ENCODE results near the gene TTLL1.
"Not testable (repeated sequence)": the region's sequence is repeated elsewhere in the genome, so short reads cannot be mapped to it uniquely, and the experiment has no call there.

TTLL1 gene

GRCh38 chr22:43110444-43110926 lies 21.3 kb upstream of the TTLL1 start, which contains the start of gene BIK:
Gene BIK (plus strand): TSS chr22:43110750. CDS start chr22:43124023, 13,273 bp downstream.
- peak; percentile 12 for DNase-seq (ENCODE audit: low read depth)

- DNase-seq (ENCODE audit: low read depth) = no peak
Measured at GRCh38 chr22:43109921-43110443, 20.8 kb upstream of the TTLL1 start.

- DNase-seq (ENCODE audit: low read depth) = no peak
Measured at GRCh38 chr22:43109511-43109910, 20.3 kb upstream of the TTLL1 start.

- DNase-seq (ENCODE audit: low read depth) = no peak
Measured at GRCh38 chr22:43106302-43106701, 17.1 kb upstream of the TTLL1 start.

GRCh38 chr22:43104950-43105349 lies 15.8 kb upstream of the TTLL1 start:
- DNase-seq (ENCODE audit: low read depth) = not testable (repeated sequence)

- not testable (repeated sequence) for DNase-seq (ENCODE audit: low read depth)
Measured at GRCh38 chr22:43104056-43104625, 14.9 kb upstream of the TTLL1 start.

- no peak for DNase-seq (ENCODE audit: low read depth)
Measured at GRCh38 chr22:43101306-43101705, 12.1 kb upstream of the TTLL1 start.

- no peak for DNase-seq (ENCODE audit: low read depth)
Measured at GRCh38 chr22:43100225-43100624, 11.0 kb upstream of the TTLL1 start.

GRCh38 chr22:43099095-43099494 lies 9.9 kb upstream of the TTLL1 start:
- DNase-seq (ENCODE audit: low read depth) = no peak

- DNase-seq (ENCODE audit: low read depth) = no peak
Measured at GRCh38 chr22:43098356-43098755, 9.2 kb upstream of the TTLL1 start.

- DNase-seq (ENCODE audit: low read depth) = no peak
Measured at GRCh38 chr22:43096420-43096819, 7.2 kb upstream of the TTLL1 start.

- no peak for DNase-seq (ENCODE audit: low read depth)
Measured at GRCh38 chr22:43094551-43094950, 5.4 kb upstream of the TTLL1 start.

GRCh38 chr22:43094085-43094484 lies 4.9 kb upstream of the TTLL1 start:
- DNase-seq (ENCODE audit: low read depth) = no peak

GRCh38 chr22:43092085-43092484 lies 2.9 kb upstream of the TTLL1 start:
- DNase-seq (ENCODE audit: low read depth) = no peak

- peak; percentile 48 for DNase-seq (ENCODE audit: low read depth)
Measured at GRCh38 chr22:43090130-43090789, 1.1 kb upstream of the TTLL1 start.

- DNase-seq (ENCODE audit: low read depth) = no peak
Measured at GRCh38 chr22:43088627-43088983, 586 bp downstream of the TTLL1 start.

GRCh38 chr22:43085658-43086606 lies 3.3 kb downstream of the TTLL1 start:
- no peak for DNase-seq (ENCODE audit: low read depth)

- DNase-seq (ENCODE audit: low read depth) = no peak
Measured at GRCh38 chr22:43081968-43082367, 7.2 kb downstream of the TTLL1 start.

- no peak for DNase-seq (ENCODE audit: low read depth)
Measured at GRCh38 chr22:43080616-43081015, 8.6 kb downstream of the TTLL1 start.

GRCh38 chr22:43079742-43080141 lies 9.4 kb downstream of the TTLL1 start:
- DNase-seq (ENCODE audit: low read depth) = no peak

- DNase-seq (ENCODE audit: low read depth) = no peak
Measured at GRCh38 chr22:43078522-43078921, 10.7 kb downstream of the TTLL1 start.

GRCh38 chr22:43077121-43077877 lies 11.9 kb downstream of the TTLL1 start:
- no peak for DNase-seq (ENCODE audit: low read depth)

All from activated T-cell treated with anti-CD3 and anti-CD28 coated beads for 48 hours (primary cell).